GM04504 (cell line): ENCODE measurements around the gene TRMT61A.

Experiments used
- DNase-seq: peaks from one replicate; pipeline ENCODE4 v3.0.0-alpha.2; 2012; ENCODE audit warnings: low read depth

Gene TRMT61A

GRCh38 chr14:103568952-103569351, 40.0 kb downstream of the TRMT61A start:
- no peak for DNase-seq

DNA sequence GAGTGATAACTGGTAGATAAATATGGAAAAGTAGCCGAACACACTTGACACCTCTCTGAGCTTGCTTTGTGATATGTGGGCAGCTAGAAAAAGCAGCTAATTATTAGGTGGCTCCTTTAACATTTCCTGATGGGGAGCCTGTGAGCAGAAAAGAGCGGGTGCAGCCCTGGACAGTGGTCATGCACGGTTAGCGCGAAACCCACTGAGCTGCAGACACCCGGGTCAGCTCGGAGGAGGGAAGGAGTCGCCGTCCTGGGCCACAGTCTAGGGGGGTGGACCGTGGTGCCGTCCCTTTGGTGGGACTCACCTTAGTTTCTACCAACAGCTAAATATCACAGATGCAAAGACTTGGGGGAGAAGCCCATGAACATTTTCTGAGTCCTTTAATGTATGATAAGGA, 40.4 kb downstream of the TRMT61A start:
- no peak for DNase-seq

GRCh38 chr14:103574104-103574503, 45.1 kb downstream of the TRMT61A start:
- no peak for DNase-seq

- DNase-seq = no peak
These were observed 45.8 kb downstream of the TRMT61A start for GRCh38 chr14:103574707-103575285.

DNA sequence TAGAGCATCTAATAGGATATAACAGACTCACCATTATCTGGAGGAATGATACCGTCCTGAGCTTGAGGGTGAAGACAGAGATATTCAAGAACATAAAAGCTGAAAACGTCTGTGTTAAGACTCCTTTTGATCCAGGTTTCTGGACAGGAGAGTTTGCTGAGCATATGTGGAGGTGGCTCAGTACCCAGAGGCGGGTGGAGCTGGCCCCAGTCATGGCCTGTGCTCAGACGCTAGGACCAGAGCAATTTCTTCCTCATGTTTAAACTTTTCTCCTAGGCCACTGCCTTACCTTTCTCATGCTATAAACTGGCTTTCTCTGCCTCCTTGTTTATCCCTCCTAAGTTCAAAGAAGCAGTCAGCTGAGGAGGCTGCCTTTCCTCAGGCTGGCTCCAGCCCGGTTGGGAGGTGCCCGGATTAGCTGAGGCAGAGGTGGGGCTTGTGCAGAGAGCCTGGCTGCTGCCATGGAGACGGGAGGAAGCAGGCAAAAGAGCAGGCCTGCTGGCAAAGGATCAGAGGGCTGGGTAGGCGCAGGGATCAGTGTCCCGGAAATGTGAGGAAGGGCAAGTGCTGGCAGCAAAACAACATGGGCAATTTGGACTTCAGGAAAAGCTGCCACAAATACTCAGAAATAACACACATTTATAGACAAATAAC, 47.5 kb downstream of the TRMT61A start:
- peak; percentile 82 for DNase-seq

GRCh38 chr14:103578401-103579075, 49.5 kb downstream of the TRMT61A start:
- no peak for DNase-seq

DNA sequence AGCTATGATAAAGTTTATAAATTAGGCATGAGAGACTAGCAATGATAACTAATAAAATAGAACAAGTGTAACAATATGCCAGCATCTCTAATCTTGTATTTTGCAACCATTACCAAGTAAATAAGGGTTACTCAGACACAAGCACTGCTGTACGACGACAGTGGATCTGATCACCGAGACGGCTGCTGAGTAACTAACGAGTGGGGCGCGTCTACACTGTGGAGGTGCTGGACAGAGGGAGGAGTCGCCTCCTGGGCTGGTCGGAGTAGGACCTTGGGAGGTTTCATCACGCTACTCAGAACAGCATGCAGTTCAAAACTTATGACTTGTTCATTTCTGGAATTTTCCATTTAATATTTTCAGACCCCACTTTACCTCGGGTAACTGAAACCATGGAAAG, 52.2 kb downstream of the TRMT61A start:
- no peak for DNase-seq

DNA sequence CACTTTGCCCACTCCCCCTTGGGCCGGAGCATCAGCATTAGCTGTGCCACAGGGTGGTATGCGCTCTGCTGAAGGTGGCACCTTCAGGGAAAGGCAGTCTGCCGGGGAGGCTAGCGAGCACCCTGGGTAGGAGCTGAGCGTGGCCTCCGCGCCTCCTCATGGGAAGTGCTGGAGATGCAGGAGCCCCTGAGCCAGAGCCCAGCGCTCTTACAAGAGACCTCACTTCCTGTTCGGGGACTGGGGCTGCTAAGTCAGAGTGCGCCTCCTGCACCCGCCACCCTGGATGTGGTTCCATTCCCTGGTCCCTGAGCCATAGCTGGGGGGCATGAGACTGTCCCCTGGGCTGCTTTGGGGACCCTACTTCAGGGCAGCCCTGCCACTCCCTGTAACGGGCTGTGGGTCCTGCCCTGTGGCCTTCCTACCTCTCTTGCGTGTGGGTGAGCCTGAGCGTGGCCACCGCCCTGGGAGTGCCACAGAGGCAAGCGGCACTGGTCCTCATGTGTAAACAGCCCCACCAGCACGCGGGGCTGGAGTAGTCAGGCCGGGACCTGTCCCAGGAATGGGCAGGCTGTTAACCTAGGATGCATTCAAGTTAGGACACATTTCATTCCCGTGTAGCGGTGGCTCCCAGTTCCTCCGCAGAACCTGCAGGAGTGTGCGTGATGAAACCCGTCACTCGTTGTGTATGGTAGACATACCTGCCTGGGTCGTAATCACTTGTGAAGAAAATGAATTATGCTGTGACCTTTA, 53.1 kb downstream of the TRMT61A start:
- no peak for DNase-seq

GRCh38 chr14:103584326-103584915, 55.4 kb downstream of the TRMT61A start:
- no peak for DNase-seq
